Caco-2 (cell line): ENCODE measurements around the gene RAB9B. TPM values are rescaled to one million over a fixed set of nuclear protein-coding genes. Genes with fewer than 3 reads are reported as not detected.

Experiments
- BruUV-seq: library from RNA; stranded (reverse); fragments of 400-500 nt; replicated peaks from 2 replicates; lab custom pipeline; 2021; lab: Mats Ljungman, UMichigan
- CTCF ChIA-PET: fragments of 300-600 bp; sonication (Branson Sonifier 250); formaldehyde crosslinking; loops from one replicate; lab custom pipeline; 2022; ENCODE audit warnings: antibody characterized with exemption; lab: Charles Lee
- POLR2A ChIA-PET: fragments of 300-600 bp; sonication (Branson Sonifier 250); formaldehyde crosslinking; loops from one replicate; lab custom pipeline; 2022; ENCODE audit warnings: antibody characterized with exemption; lab: Charles Lee
- DNase-seq, 2 experiments: peaks; one replicate each; pipeline versions ENCODE4 v3.0.0 to v3.0.0-alpha.2; 2020 to 2022
- H3K27me3 ChIP-seq: replicated peaks from 2 replicates; pipeline ENCODE4 v1.6.0; 2011; ENCODE audit warnings: low read length; ENCODE audit not compliant: control insufficient read depth, insufficient read depth
- H3K36me3 ChIP-seq: 2 replicates; pipeline ENCODE4 v1.5.1; 2011; ENCODE audit warnings: low read length; ENCODE audit not compliant: control insufficient read depth, insufficient read depth
- H3K4me1 ChIP-seq: fragments of 250-450 bp; sonication (Bioruptor Pico); 2 replicates; pipeline ENCODE4 v1.5.1; 2020; ENCODE audit warnings: mild to moderate bottlenecking
- H3K4me3 ChIP-seq: 2 replicates; pipeline ENCODE4 v1.5.1; 2011; ENCODE audit warnings: low read depth, mild to moderate bottlenecking, control low read depth, low read length
- H3K9me3 ChIP-seq: fragments of 250-450 bp; sonication (Bioruptor Pico); 2 replicates; pipeline ENCODE4 v1.5.1; 2020; ENCODE audit warnings: mild to moderate bottlenecking, moderate library complexity
- H3K27ac Mint-ChIP-seq: one replicate; pipeline ENCODE4 v1.8.0; 2022; ENCODE audit warnings: mixed read lengths; ENCODE audit not compliant: unreplicated experiment
- H3K27me3 Mint-ChIP-seq: one replicate; pipeline ENCODE4 v1.8.0; 2022; ENCODE audit warnings: mixed read lengths; ENCODE audit not compliant: insufficient read depth, unreplicated experiment
- H3K36me3 Mint-ChIP-seq: one replicate; pipeline ENCODE4 v1.8.0; 2022; ENCODE audit warnings: mild to moderate bottlenecking, mixed read lengths; ENCODE audit not compliant: insufficient read depth, unreplicated experiment
- H3K4me1 Mint-ChIP-seq: one replicate; pipeline ENCODE4 v1.8.0; 2022; ENCODE audit warnings: low read depth, mixed read lengths; ENCODE audit not compliant: unreplicated experiment
- H3K4me3 Mint-ChIP-seq: one replicate; pipeline ENCODE4 v1.8.0; 2022; ENCODE audit warnings: mild to moderate bottlenecking, moderate library complexity, mixed read lengths; ENCODE audit not compliant: unreplicated experiment
- H3K9me3 Mint-ChIP-seq: one replicate; pipeline ENCODE4 v1.8.0; 2022; ENCODE audit warnings: mixed read lengths; ENCODE audit not compliant: unreplicated experiment
- CTCF ChIP-seq, 2 experiments: fragments of 200-600 bp in 1 of 2; IDR thresholded peaks; 1 replicate in 1 of 2; 2 replicates in 1 of 2; pipeline versions ENCODE4 v1.5.1 to v1.8.0; 2011 to 2022; ENCODE audit warnings: antibody characterized with exemption in 1 of 2, control low read depth in 1 of 2, inconsistent platforms in 1 of 2, low read depth in 1 of 2, low read length in 1 of 2, mild to moderate bottlenecking in 1 of 2, moderate library complexity in 1 of 2; ENCODE audit not compliant: insufficient read depth in 1 of 2, severe bottlenecking in 1 of 2, unreplicated experiment in 1 of 2
- intact Hi-C: fragments of 100-400 bp; cut with micrococcal nuclease; formaldehyde crosslinking; loops from one replicate; pipeline ENCODE4 v1.10.0; 2022; ENCODE audit not compliant: unreplicated experiment
- total RNA-seq: library from RNA; stranded (reverse); gene quantifications from 2 replicates; pipeline ENCODE4 v1.2.3, GENCODE V29; 2022

Gene RAB9B
- total RNA-seq, 1 experiment from 2014 or later, result 1.6 TPM

GRCh38 chrX:103791228-103791627, 40.8 kb downstream of the RAB9B start:
- BruUV-seq, result no TSS peak
- Mint-ChIP-seq H3K36me3 (no peaks in the 10 kb centered on the region), H3K4me1 (no peaks in the 10 kb centered on the region), H3K27me3 (no peaks in the 10 kb centered on the region), H3K4me3 (no peak overlapping the region), H3K9me3 (no peaks in the 10 kb centered on the region), H3K27ac (no peak overlapping the region)
- CTCF ChIA-PET, result no interaction called here
- Histone ChIP-seq H3K27me3 (no peaks in the 10 kb centered on the region), H3K4me3 (no peak overlapping the region), H3K9me3 (no peaks in the 10 kb centered on the region), H3K36me3 (no peaks in the 10 kb centered on the region), H3K4me1 (no peaks in the 10 kb centered on the region)
- TF ChIP-seq CTCF (IDR thresholded peaks at IDR 0.05; ENCODE audit: insufficient read depth in 1 of 2, low read depth in 1 of 2, low read length in 1 of 2, severe bottlenecking in 1 of 2, unreplicated experiment in 1 of 2), result no peak
- DNase-seq, result no peak
- intact Hi-C loops, result no loop called here
- POLR2A ChIA-PET, result no interaction called here

- H3K27me3 Mint-ChIP-seq, result no peaks in the 10 kb centered on the region
- ChIA-PET CTCF (no interaction called here), POLR2A (no interaction called here)
- H3K27ac Mint-ChIP-seq, result no peak overlapping the region
- H3K4me1 Mint-ChIP-seq, result no peaks in the 10 kb centered on the region
- no peaks in the 10 kb centered on the region for H3K9me3 Mint-ChIP-seq
- H3K36me3 ChIP-seq, result no peaks in the 10 kb centered on the region
- no peak for TF ChIP-seq CTCF (IDR thresholded peaks at IDR 0.05; ENCODE audit: insufficient read depth in 1 of 2, low read depth in 1 of 2, low read length in 1 of 2, severe bottlenecking in 1 of 2, unreplicated experiment in 1 of 2)
- no TSS peak for BruUV-seq
- DNase-seq, result no peak
- H3K4me1 ChIP-seq, result no peaks in the 10 kb centered on the region
- H3K4me3 Mint-ChIP-seq, result no peak overlapping the region
- H3K36me3 Mint-ChIP-seq, result no peaks in the 10 kb centered on the region
- intact Hi-C loops, result no loop called here
- H3K9me3 ChIP-seq, result no peaks in the 10 kb centered on the region
- H3K4me3 ChIP-seq, result no peak overlapping the region
- no peaks in the 10 kb centered on the region for H3K27me3 ChIP-seq
These were observed 43.1 kb downstream of the RAB9B start for GRCh38 chrX:103789004-103789403.

GRCh38 chrX:103783971-103784370, 48.1 kb downstream of the RAB9B start:
- Mint-ChIP-seq H3K4me1 (no peaks in the 10 kb centered on the region), H3K27ac (no peak overlapping the region), H3K27me3 (no peaks in the 10 kb centered on the region), H3K9me3 (no peaks in the 10 kb centered on the region), H3K36me3 (no peaks in the 10 kb centered on the region), H3K4me3 (no peak overlapping the region)
- intact Hi-C loops, result no loop called here
- POLR2A ChIA-PET, result no interaction called here
- BruUV-seq, result no TSS peak
- H3K4me3 ChIP-seq, result no peak overlapping the region
- H3K9me3 ChIP-seq, result no peaks in the 10 kb centered on the region
- no peak for TF ChIP-seq CTCF (IDR thresholded peaks at IDR 0.05; ENCODE audit: insufficient read depth in 1 of 2, low read depth in 1 of 2, low read length in 1 of 2, severe bottlenecking in 1 of 2, unreplicated experiment in 1 of 2)
- DNase-seq, result no peak
- H3K36me3 ChIP-seq, result no peaks in the 10 kb centered on the region
- no peaks in the 10 kb centered on the region for H3K27me3 ChIP-seq
- CTCF ChIA-PET, result no interaction called here
- no peaks in the 10 kb centered on the region for H3K4me1 ChIP-seq
